G401 (cell line): ENCODE measurements around the gene ARAF. TPM values are rescaled to one million over a fixed set of nuclear protein-coding genes. Genes with fewer than 3 reads are reported as not detected.
"Not testable (repeated sequence)": the region's sequence is repeated elsewhere in the genome, so short reads cannot be mapped to it uniquely, and the experiment has no call there.

Experiments used
- DNase-seq: peaks from one replicate; pipeline ENCODE4 v3.0.0-alpha.2; 2015; ENCODE audit warnings: low spot score
- in situ Hi-C: cut with HindIII; loops from 2 replicates; pipeline ENCODE4 v1.10.0; 2016; ENCODE audit warnings: low sequenced_read_pairs, mixed read lengths
- total RNA-seq: library from RNA; depleted of rRNA; stranded (reverse); fragments of >200 nt; shearing (Covaris generic); gene quantifications from 2 replicates; pipeline ENCODE4 v1.2.3, GENCODE V29; 2014; rRNA removed

The ARAF gene
- total RNA-seq, result 5.8 and 8.2 TPM in 2 replicates

- DNase-seq, result peak; percentile 98
- in situ Hi-C loops, result no loop called here
These were observed at the start of gene ARAF for GRCh38 chrX:47560934-47561658. Gene ARAF (plus strand): TSS chrX:47561205. CDS start chrX:47562968, 1,763 bp downstream.

- in situ Hi-C loops, result not testable (repeated sequence)
- DNase-seq, result peak; percentile 21
These were observed 48.6 kb upstream of the ARAF start for GRCh38 chrX:47512383-47512782.

DNA sequence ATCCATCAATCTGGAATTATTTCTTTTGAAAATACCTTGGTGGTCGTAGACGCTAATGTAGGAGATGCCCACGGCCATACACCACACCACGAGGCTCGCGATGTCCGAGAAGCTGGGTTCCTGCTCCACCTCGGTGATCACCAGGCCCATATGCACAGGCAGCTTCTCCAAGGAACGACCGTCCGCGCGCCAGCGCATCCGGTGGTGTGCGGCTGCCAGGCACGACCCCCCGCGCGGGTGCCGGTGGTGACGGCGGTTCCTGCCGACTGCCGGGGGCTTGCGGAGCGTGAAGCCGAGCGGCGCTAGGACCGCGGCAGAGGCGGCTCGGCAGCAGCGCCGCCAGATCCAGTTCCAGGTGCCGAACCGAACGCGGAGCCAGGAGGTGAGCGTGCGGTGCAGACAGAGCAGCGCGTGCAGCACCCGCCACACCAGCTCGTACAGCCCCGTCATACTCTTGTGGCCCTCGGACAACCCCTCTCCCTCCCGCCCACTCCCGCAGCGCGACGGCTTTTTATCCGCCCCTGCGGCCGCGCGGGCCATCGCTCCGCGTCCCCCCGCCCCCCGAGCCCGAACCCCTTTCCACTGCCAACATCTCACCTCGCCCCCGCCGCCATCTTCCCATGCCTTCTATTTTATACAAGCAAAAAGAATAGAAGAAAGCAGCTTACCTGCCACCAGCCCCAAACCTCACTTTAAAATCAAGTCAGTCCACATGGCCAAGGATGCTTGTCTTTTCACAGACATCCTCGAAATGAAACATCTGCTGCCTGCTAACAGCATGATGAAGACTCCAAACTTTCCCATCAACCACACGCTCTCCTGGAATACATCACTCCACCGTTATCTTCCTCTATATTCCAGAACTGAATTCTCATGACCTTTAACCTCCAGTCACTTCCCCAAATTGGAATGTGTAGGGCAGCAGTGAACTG, 47.7 kb upstream of the ARAF start:
- DNase-seq, result peak; percentile 36
- in situ Hi-C loops, result not testable (repeated sequence)

GRCh38 chrX:47514533-47515235, 46.3 kb upstream of the ARAF start:
- DNase-seq, result no peak
- in situ Hi-C loops, result no loop called here

DNA sequence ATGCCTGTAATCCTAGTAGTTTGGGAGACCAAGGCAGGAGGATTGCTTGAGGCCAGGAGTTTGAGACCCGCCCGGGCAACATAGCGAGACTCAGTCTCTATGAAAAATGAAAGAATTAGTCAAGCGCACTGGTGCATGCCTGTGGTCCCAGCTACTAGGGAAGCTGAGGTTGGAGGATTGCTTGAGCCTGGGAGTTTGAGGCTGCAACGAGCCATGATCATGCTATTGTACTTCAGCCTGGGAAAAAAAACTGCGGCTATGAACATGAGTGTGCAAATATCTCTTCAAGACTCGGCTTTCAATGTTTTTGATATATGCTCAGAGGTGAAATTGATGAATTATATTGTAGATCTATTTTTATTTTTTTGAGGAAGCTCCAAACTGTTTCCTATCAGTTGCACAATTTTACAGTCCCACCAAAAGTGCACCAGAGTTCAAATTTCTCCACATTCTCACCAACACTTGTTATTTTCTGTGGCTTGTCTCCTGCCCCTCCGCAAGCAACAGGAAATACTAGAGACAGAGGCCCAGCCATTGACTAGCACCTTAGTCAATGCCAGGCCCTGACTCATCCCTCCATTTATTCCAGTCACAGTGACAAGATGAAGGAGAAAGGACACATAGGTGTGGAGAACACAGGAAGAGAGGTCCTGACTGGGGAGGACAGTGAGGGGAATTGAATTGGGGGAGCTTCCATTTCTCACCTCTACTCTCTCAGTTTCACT, 44.9 kb upstream of the ARAF start:
- DNase-seq, result no peak
- in situ Hi-C loops, result no loop called here

DNA sequence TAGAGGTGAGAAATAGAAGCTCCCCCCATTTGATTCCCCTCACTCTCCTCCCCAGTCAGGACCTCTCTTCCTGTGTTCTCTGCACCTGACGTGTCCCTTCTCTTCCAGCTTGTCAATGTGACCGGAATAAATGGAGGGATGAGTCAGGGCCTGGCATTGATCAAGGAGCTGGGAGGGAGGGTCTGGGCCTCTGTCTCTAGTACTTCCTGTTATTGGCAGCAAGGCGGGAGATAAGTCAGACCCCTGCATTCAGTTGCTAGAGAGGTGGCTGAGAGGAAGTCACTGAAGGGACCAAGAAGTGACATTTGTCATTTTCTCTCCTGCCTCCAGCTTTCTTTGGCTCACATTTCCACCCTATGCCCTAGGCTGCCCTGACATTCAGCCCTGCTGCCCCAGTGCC, 42.9 kb upstream of the ARAF start:
- no peak for DNase-seq
- in situ Hi-C loops, result no loop called here

GRCh38 chrX:47523297-47523696, 37.7 kb upstream of the ARAF start:
- in situ Hi-C loops, result no loop called here
- DNase-seq, result peak; percentile 81

DNA sequence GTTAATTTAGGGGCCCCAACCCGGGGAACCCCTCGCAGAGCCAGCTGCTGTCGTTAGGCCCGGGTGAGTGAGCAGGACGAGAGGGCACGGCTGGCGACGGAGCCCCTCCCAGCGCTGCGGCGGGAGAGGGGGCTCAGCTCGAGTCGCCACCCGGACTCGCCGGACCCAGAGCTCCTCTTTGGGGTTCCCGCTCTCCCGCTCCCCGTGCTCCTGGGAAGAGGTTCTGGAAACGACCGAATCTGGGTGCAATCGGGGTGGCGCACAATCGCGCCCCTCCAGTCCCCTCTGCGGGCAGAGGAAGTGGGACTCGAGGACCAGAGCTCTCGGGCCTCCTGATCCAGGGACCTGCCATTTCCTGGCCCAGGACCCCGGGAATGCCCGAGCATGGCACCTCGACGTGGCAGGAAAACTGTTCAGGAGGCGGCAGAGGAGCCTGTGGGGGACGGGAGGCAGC, 37.3 kb upstream of the ARAF start:
- no peak for DNase-seq
- in situ Hi-C loops, result no loop called here

- DNase-seq, result no peak
- in situ Hi-C loops, result no loop called here
These were observed 31.5 kb upstream of the ARAF start for GRCh38 chrX:47529548-47529947.

DNA sequence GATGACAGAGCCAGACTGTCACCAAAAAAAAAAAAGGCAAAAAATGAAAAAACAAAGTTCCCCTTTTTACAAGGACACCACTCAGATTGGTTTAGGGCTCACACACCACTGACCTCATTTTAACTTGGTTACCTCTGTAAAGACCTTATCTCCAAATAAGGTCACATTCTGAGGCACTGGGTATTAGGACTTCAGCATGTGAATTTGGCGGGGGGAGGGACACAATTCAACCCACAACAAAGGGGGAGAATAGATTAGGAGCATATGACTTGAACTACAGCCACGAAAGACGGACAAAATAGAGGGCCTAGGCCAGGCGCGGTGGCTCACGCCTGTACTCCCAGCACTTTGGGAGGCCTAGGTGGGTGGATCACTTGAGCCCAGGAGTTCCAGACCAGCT, 31.0 kb upstream of the ARAF start:
- no peak for DNase-seq
- in situ Hi-C loops, result no loop called here

DNA sequence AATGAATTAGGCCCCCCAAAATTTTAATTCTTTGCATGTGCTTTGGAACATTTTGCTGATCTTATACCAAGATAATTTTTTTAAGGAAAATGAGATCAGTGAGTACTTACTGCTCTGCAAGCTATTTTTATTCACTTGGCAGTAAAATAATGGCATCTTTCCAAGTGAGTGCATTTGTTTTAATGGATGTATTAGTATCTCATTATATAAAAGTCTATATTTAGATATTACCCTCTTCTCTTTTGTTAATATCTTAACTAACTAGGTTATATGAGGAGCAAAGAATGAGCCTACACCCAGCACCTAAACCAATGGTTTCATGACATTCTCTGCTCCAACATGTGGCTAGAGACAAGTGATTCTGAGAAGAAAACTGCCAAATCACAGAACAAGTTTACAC, 21.1 kb upstream of the ARAF start:
- in situ Hi-C loops, result no loop called here
- peak; percentile 40 for DNase-seq

GRCh38 chrX:47540754-47541538, 20.1 kb upstream of the ARAF start:
- peak; percentile 94 for DNase-seq
- in situ Hi-C loops, result no loop called here

GRCh38 chrX:47543496-47543895, 17.5 kb upstream of the ARAF start:
- in situ Hi-C loops, result no loop called here

DNA sequence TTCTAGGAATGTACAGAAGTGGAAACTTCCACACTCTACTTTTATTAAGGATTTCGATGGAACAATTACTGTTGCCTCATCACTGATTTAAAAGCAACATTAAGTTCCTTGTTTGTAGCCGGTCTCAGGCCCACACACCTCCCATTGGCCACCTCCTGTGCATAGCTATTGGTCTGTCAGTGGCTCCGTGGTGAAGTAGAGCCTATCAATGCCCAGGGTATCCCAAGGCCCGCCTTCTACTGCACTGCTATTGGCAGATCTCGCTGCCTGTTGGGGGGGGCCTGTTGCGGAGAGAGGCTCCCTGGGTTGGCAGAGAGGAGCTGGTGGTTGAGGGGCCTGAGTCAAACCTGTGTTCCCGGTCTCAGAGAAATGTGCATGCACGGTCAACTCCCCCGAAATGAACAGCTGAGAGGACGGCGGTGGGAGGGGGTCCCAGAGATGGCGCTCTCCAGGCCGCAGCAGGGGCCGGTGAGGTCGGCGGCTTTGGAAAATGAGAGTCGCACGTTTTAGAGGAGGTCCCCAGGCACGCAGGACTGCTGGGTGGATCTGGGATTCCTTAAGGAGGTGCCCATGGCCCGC, 4.9 kb upstream of the ARAF start:
- DNase-seq, result peak; percentile 96
- in situ Hi-C loops, result no loop called here

More at GRCh38 chrX:47543496-47543895, 17.5 kb upstream of the ARAF start:
- no peak for DNase-seq

- DNase-seq, result no peak
- in situ Hi-C loops, result no loop called here
These were observed 2.6 kb upstream of the ARAF start for GRCh38 chrX:47558436-47558835.

DNA sequence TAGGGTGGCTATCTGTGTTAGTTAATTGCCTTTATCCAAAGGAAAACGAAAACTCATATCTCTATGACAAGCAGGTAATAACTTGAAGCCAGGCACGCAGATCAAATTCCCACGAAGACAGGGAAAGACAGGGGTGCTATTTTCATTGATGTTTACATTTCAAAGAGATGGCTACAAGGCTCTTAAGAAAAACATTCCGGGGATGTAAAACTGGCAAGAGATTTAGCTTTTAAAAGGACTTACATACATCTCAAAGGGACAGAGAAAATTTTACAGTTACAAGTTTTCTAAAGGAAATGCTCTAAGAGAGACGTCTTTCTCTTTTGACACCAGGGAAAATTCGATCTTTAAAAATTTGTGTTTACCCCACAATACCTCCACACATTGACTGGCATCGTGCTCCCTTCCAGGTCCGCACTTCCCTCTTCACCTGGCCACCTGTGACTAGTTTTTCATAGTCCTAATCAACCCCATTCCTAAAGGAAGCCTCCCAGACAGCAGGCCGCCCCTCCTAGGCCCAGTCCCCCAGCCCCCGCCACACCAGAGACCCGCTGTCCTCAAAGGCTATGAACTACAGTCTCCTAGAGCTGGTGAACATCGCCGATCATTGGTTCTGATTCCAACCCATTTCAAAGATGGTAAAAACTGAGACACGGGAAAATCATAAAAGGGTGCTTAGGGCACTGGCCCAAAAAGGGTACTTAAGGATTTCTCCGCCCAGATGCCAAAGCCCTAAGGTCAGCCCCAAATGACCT, 649 bp upstream of the ARAF start:
- no peak for DNase-seq
- in situ Hi-C loops, result no loop called here

DNA sequence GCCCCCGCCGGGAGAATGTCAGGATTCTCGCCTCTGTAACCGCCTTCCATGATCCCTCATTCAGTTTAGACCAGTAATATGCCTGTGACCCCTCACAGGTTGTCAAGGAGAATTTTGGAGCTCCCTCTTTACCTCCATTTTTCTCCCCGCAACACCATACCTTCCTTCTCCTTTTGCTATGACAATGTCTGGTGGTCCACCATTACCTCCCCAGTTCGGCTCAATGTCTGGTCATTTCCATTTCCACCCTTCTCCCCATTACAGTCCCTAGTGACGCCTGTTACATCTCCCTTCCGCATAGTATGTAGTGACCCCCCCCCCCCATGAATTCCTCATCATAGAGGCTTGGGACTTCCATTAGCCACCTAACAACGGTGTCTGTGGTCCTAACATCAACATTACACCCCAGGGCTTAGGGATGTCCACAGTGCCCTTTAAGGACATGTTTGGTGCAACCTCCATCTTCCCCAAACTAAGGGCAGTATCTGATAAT, 700 bp downstream of the ARAF start:
- in situ Hi-C loops, result no loop called here
- no peak for DNase-seq
